Uterus (tissue), 4 donors: ENCODE measurements around the gene B3GNT7. TPM values are rescaled to one million over a fixed set of nuclear protein-coding genes. Genes with fewer than 3 reads are reported as not detected.

Source experiments
- DNase-seq, 2 donors: peaks; one replicate each; pipeline ENCODE4 v3.0.0-alpha.2; 2019 to 2020
- H3K27ac ChIP-seq, 2 donors: fragments of 200-600 bp; sonication (generic); 1 replicate in 1 of 2; 2 replicates in 1 of 2; pipeline ENCODE4 v1.5.1; 2016 to 2018
- H3K27me3 ChIP-seq, 2 donors: fragments of 200-600 bp; sonication (generic); one replicate each; pipeline ENCODE4 v1.5.1; 2018 to 2019; ENCODE audit warnings: control low read depth in 1 of 2
- H3K36me3 ChIP-seq, 2 donors: fragments of 200-600 bp; sonication (generic); one replicate each; pipeline ENCODE4 v1.5.1; 2019; ENCODE audit warnings: control low read depth in 1 of 2
- H3K4me1 ChIP-seq, 2 donors: fragments of 200-600 bp; sonication (generic); one replicate each; pipeline ENCODE4 v1.5.1; 2018 to 2019; ENCODE audit warnings: control low read depth in 1 of 2
- H3K4me3 ChIP-seq, 2 donors: fragments of 200-600 bp; sonication (generic); 1 replicate in 1 of 2; 2 replicates in 1 of 2; pipeline ENCODE4 v1.5.1; 2018 to 2019; ENCODE audit warnings: mild to moderate bottlenecking in 1 of 2
- H3K9me3 ChIP-seq, 2 donors: fragments of 200-600 bp; sonication (generic); one replicate each; pipeline ENCODE4 v1.5.1; 2019; ENCODE audit warnings: control low read depth in 1 of 2
- CTCF ChIP-seq, 4 experiments: fragments of 200-600 bp in 2 of 4; fragments of 450-650 bp in 2 of 4; sonication (generic) in 2 of 4; IDR thresholded peaks; one replicate each; pipeline ENCODE4 v1.5.1; 2016 to 2019; ENCODE audit warnings: antibody characterized with exemption in 4 of 4, mild to moderate bottlenecking in 2 of 4, moderate library complexity in 1 of 4
- POLR2A ChIP-seq, 2 donors: fragments of 450-650 bp; IDR thresholded peaks; one replicate each; pipeline ENCODE4 v1.6.1; 2016; ENCODE audit warnings: antibody characterized with exemption in 2 of 2, mild to moderate bottlenecking in 1 of 2, moderate library complexity in 1 of 2
- intact Hi-C: fragments of 100-400 bp; cut with DNase I; formaldehyde crosslinking; loops from one replicate; pipeline ENCODE4 v1.15.1; 2023; ENCODE audit warnings: low total_unique reads
- total RNA-seq, 4 donors: library from RNA; depleted of rRNA in 3 of 4; stranded (reverse); fragments of >200 nt in 3 of 4; gene quantifications; one replicate each; pipeline versions ENCODE4 v1.1.0 to v1.2.4, GENCODE V29; 2014 to 2023
- donor health status: DM: yes; HTN: yes; CAD: no.

B3GNT7 gene
- total RNA-seq, 4 donors from 2014 or later: 1.7 to 8.1 (median 3.1) TPM

- Histone ChIP-seq H3K4me3 (no peak overlapping the region), H3K27ac (no peak overlapping the region), H3K9me3 (no peaks in the 10 kb centered on the region), H3K4me1 (no peaks in the 10 kb centered on the region), H3K36me3 (no peaks in the 10 kb centered on the region), H3K27me3 (no peaks in the 10 kb centered on the region)
- TF ChIP-seq CTCF (IDR thresholded peaks at IDR 0.05) (no peak), POLR2A (IDR thresholded peaks at IDR 0.05) (no peak)
- DNase-seq: no peak
- intact Hi-C loops: no loop called here
These were observed 37.6 kb upstream of the B3GNT7 start for GRCh38 chr2:231357931-231358330.

- TF ChIP-seq POLR2A (IDR thresholded peaks at IDR 0.05): no peak
- no peak for TF ChIP-seq CTCF (IDR thresholded peaks at IDR 0.05)
- H3K4me1 ChIP-seq: no peaks in the 10 kb centered on the region
- no peaks in the 10 kb centered on the region for H3K36me3 ChIP-seq
- no peaks in the 10 kb centered on the region for H3K9me3 ChIP-seq
- DNase-seq: no peak
- intact Hi-C loops: no loop called here
- no peaks in the 10 kb centered on the region for H3K27me3 ChIP-seq
- no peak overlapping the region for H3K4me3 ChIP-seq
- no peak overlapping the region for H3K27ac ChIP-seq
These were observed 36.1 kb upstream of the B3GNT7 start for GRCh38 chr2:231359441-231359840.

GRCh38 chr2:231359948-231360347 lies 35.6 kb upstream of the B3GNT7 start:
- no peak for DNase-seq
- intact Hi-C loops: no loop called here
- H3K4me3 ChIP-seq: no peak overlapping the region

GRCh38 chr2:231360401-231360800 lies 35.1 kb upstream of the B3GNT7 start:
- no peak overlapping the region for H3K27ac ChIP-seq
- H3K27me3 ChIP-seq: no peaks in the 10 kb centered on the region
- no peak overlapping the region for H3K4me3 ChIP-seq
- H3K36me3 ChIP-seq: no peaks in the 10 kb centered on the region
- intact Hi-C loops: no loop called here
- DNase-seq: no peak
- H3K9me3 ChIP-seq: no peaks in the 10 kb centered on the region
- no peaks in the 10 kb centered on the region for H3K4me1 ChIP-seq
- TF ChIP-seq CTCF (IDR thresholded peaks at IDR 0.05) (no peak), POLR2A (IDR thresholded peaks at IDR 0.05) (no peak)

More at GRCh38 chr2:231359948-231360347, 35.6 kb upstream of the B3GNT7 start:
- no peaks in the 10 kb centered on the region for H3K27me3 ChIP-seq
- no peaks in the 10 kb centered on the region for H3K9me3 ChIP-seq
- H3K36me3 ChIP-seq: no peaks in the 10 kb centered on the region
- no peak for TF ChIP-seq POLR2A (IDR thresholded peaks at IDR 0.05)
- no peak for TF ChIP-seq CTCF (IDR thresholded peaks at IDR 0.05)
- H3K27ac ChIP-seq: no peak overlapping the region
- H3K4me1 ChIP-seq: no peaks in the 10 kb centered on the region

GRCh38 chr2:231360881-231361371 lies 34.6 kb upstream of the B3GNT7 start:
- Histone ChIP-seq H3K4me1 (no peaks in the 10 kb centered on the region), H3K9me3 (no peaks in the 10 kb centered on the region), H3K4me3 (no peak overlapping the region), H3K27me3 (no peaks in the 10 kb centered on the region), H3K27ac (no peak overlapping the region), H3K36me3 (no peaks in the 10 kb centered on the region)
- TF ChIP-seq POLR2A (IDR thresholded peaks at IDR 0.05) (no peak), CTCF (IDR thresholded peaks at IDR 0.05) (no peak)
- intact Hi-C loops: no loop called here
- no peak for DNase-seq
